DND-41 (cell line): ENCODE measurements around the gene DNM3.

Source experiments
- CTCF ChIP-seq: IDR thresholded peaks from 2 replicates; pipeline ENCODE4 v1.5.1; 2012; ENCODE audit warnings: borderline replicate concordance, low read length, moderate library complexity, mild to moderate bottlenecking; ENCODE audit not compliant: poor library complexity, severe bottlenecking; ENCODE audit errors: extremely low read depth
- EZH2 ChIP-seq: IDR thresholded peaks from 3 replicates; pipeline ENCODE4 v1.6.1; 2012; ENCODE audit warnings: borderline replicate concordance, low read depth, mild to moderate bottlenecking, moderate library complexity, low read length, inconsistent platforms; ENCODE audit not compliant: severe bottlenecking

DNA sequence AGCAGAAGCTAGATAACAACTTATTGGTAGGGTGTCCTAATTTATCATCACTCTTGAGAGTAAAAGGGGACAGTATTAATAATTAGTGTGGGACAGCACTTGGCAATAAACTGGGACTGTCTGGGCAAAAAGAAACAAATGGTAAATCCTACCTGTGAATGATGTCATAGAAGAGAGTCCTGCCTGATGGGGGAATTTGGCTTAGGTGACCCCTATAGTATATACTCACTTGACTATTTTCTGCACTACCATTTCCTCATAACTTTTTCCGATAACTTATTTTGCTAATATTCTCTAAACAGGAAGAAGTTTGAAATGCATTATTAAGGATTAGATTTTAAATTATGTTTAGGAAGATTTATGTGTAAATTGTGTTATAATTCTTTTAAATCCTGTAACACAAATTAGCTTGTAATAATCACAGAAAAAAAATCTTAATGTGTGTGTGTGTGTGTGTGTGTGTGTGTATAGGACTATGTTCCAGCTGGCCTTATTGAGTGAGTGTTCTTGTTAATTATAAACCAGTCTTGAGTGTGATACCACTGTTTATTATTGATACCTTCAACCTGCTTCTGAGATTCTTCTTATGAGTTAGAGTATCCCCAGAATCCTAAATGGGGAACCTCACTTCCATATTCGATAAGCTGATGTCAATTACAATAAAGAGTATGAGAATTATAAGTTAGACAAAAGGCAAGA, 435.0 kb downstream of the DNM3 start:
- TF ChIP-seq EZH2 (no peak), CTCF (no peak)
